Ovary (tissue), 9 donors: Measurements from ENCODE around the gene PACS2. TPM values are rescaled to one million over a fixed set of nuclear protein-coding genes. Genes with fewer than 3 reads are reported as not detected.
A peak's percentile ranks its signal among the peaks of the same experiment; 100 is the strongest.
"Not testable (repeated sequence)": the region's sequence is repeated elsewhere in the genome, so short reads cannot be mapped to it uniquely, and the experiment has no call there.

Experiments
- DNase-seq, 5 donors: peaks; one replicate each; pipeline ENCODE4 v3.0.0-alpha.2; 2019 to 2020
- H3K27ac ChIP-seq, 2 donors: fragments of 200-600 bp; one replicate each; pipeline versions ENCODE4 v1.5.1 to v1.8.0; 2019 to 2022
- H3K27me3 ChIP-seq: fragments of 200-600 bp; one replicate; pipeline ENCODE4 v1.8.0; 2022
- H3K36me3 ChIP-seq: fragments of 200-600 bp; sonication (generic); one replicate; pipeline ENCODE4 v1.5.1; 2019
- H3K4me1 ChIP-seq: one replicate; pipeline ENCODE4 v1.8.1; 2013; ENCODE audit warnings: mild to moderate bottlenecking, moderate library complexity; ENCODE audit not compliant: insufficient read depth
- H3K4me3 ChIP-seq: fragments of 200-600 bp; sonication (generic); one replicate; pipeline ENCODE4 v1.5.1; 2017
- H3K9me3 ChIP-seq, 2 donors: fragments of 200-600 bp in 1 of 2; sonication (generic) in 1 of 2; one replicate each; pipeline versions ENCODE4 v1.5.1 to v1.8.1; 2013 to 2019; ENCODE audit warnings: mild to moderate bottlenecking in 1 of 2, moderate library complexity in 1 of 2
- CTCF ChIP-seq, 3 donors: fragments of 450-650 bp in 2 of 3; fragments of 200-600 bp in 1 of 3; IDR thresholded peaks; one replicate each; pipeline versions ENCODE4 v1.5.1 to v1.8.0; 2016 to 2022; ENCODE audit warnings: antibody characterized with exemption in 3 of 3, mild to moderate bottlenecking in 1 of 3
- EP300 ChIP-seq: sonication (generic); formaldehyde crosslinking; IDR thresholded peaks from one replicate; pipeline ENCODE4 v1.6.1; 2017; ENCODE audit warnings: antibody characterized with exemption
- POLR2A ChIP-seq: fragments of 450-650 bp; IDR thresholded peaks from one replicate; pipeline ENCODE4 v1.6.1; 2017; ENCODE audit warnings: antibody characterized with exemption, mild to moderate bottlenecking, moderate library complexity
- WGBS, 3 donors: extraction: QIAGEN DNeasy Blood & Tissue Kit in 1 of 3; methylation state at CpG; one replicate each; pipeline versions ENCODE4 v1.1.5 to v1.1.7; 2013 to 2017; 5-methylcytosine and 5-hydroxymethylcytosine counted together
- intact Hi-C, 4 donors: fragments of 100-400 bp; cut with DNase I; formaldehyde crosslinking; loops; one replicate each; pipeline versions ENCODE4 v1.11.0 to v1.15.1; 2022 to 2023
- polyA plus RNA-seq, 2 donors: library from polyadenylated mRNA; stranded (reverse); fragments of 200-250 nt in 1 of 2; fragments of 350-450 nt in 1 of 2; fragmentation: Illumina TruSeq in 1 of 2; extraction: RNeasy Lipid Tissue Mini Kit (QIAGEN cat#74804) in 1 of 2; gene quantifications; one replicate each; pipeline ENCODE4 v1.2.3, GENCODE V29; 2013 to 2014
- total RNA-seq, 7 donors: library from RNA; depleted of rRNA in 2 of 7; stranded (reverse); fragments of >200 nt in 2 of 7; fragmentation: NEBNext Ultra II Directional in 3 of 7; extraction: Animal tissue kit (Norgen Biotek cat#: 25700) in 3 of 7; gene quantifications; one replicate each; pipeline versions ENCODE4 v1.1.0 to v1.2.4, GENCODE V29; 2016 to 2023
- donor health status: DM: no; HTN: no; CAD: no; lungs with moderate emphysema.
- donor health status: DM: no; HTN: no; CAD: no.
- donor health status: Bipolar disorder and iron deficiency.
- donor health status: DM: yes; HTN: yes; CAD: no.
- donor health status: DM: no; HTN: no; CAD: no.
- donor health status: DM: yes; HTN: yes; CAD: no.

The PACS2 gene
- total and polyA plus RNA-seq, 9 donors, result 21.2 to 91.9 (median 60.6) TPM

GRCh38 chr14:105285174-105285573 lies 29.4 kb upstream of the PACS2 start:
- no peak for DNase-seq
- H3K27me3 ChIP-seq, result no peaks in the 10 kb centered on the region
- H3K27ac ChIP-seq, result no peak overlapping the region
- H3K4me3 ChIP-seq, result no peak overlapping the region
- H3K36me3 ChIP-seq, result no peaks in the 10 kb centered on the region
- H3K9me3 ChIP-seq, result no peaks in the 10 kb centered on the region
- TF ChIP-seq POLR2A (no peak), CTCF (IDR thresholded peaks at IDR 0.05) (no peak), EP300 (no peak)
- intact Hi-C loops, result loop anchor here in 1 of 4 donors (10.0 kb wide), 1 partner anchor 80 kb away; no protein-coding TSS in a partner anchor
- WGBS, 3 donors, result 88 to 89% (median 88%) methylated on average over 8 of the region's 8 CpGs
- peaks cover 2% of the 10 kb centered on the region for H3K4me1 ChIP-seq

- no peak overlapping the region for H3K27ac ChIP-seq
- no peaks in the 10 kb centered on the region for H3K9me3 ChIP-seq
- intact Hi-C loops, result loop anchor here in 1 of 4 donors (10.0 kb wide), 1 partner anchor 82 kb away; no protein-coding TSS in a partner anchor
- peaks cover 2% of the 10 kb centered on the region for H3K4me1 ChIP-seq
- TF ChIP-seq EP300 (no peak), POLR2A (no peak), CTCF (IDR thresholded peaks at IDR 0.05) (no peak)
- H3K4me3 ChIP-seq, result no peak overlapping the region
- H3K27me3 ChIP-seq, result no peaks in the 10 kb centered on the region
- H3K36me3 ChIP-seq, result no peaks in the 10 kb centered on the region
- 92 to 95% (median 93%) methylated on average over 9 of the region's 9 CpGs for WGBS, 3 donors
- DNase-seq, result peak in 1 of 5 donors; percentile 13
Observed at GRCh38 chr14:105286759-105287144, 27.8 kb upstream of the PACS2 start.

- peak in 1 of 5 donors; percentile 9 for DNase-seq
Observed at GRCh38 chr14:105287249-105288102, 27.1 kb upstream of the PACS2 start.

GRCh38 chr14:105288936-105289335 lies 25.6 kb upstream of the PACS2 start:
- not testable (repeated sequence) for H3K9me3 ChIP-seq, H3K4me3 ChIP-seq, DNase-seq, H3K27ac ChIP-seq, H3K36me3 ChIP-seq, H3K4me1 ChIP-seq, H3K27me3 ChIP-seq
- intact Hi-C loops, result loop anchor here in 1 of 4 donors (10.0 kb wide), 1 partner anchor 84 kb away; no protein-coding TSS in a partner anchor
- WGBS, 3 donors, result 79 to 86% (median 81%) methylated on average over 6 of the region's 6 CpGs

More at GRCh38 chr14:105287249-105288102, 27.1 kb upstream of the PACS2 start:
- Histone ChIP-seq H3K27ac (no peak overlapping the region), H3K27me3 (no peaks in the 10 kb centered on the region), H3K4me3 (no peak overlapping the region), H3K36me3 (no peaks in the 10 kb centered on the region), H3K4me1 (peaks cover 2% of the 10 kb centered on the region), H3K9me3 (no peaks in the 10 kb centered on the region)
- 84 to 87% (median 86%) methylated on average over 24 of the region's 24 CpGs for WGBS, 3 donors
- TF ChIP-seq CTCF (IDR thresholded peaks at IDR 0.05) (no peak), POLR2A (no peak), EP300 (no peak)
- intact Hi-C loops, result loop anchor here in 1 of 4 donors (10.0 kb wide), 1 partner anchor 83 kb away; no protein-coding TSS in a partner anchor
